OCI-LY1 (cell line): ENCODE results near the gene L3MBTL4.
A peak's percentile ranks its signal among the peaks of the same experiment; 100 is the strongest.

Source experiments
- H2AFZ ChIP-seq: fragments of 200-600 bp; sonication (generic), shearing (Covaris generic); 2 replicates; pipeline ENCODE4 v1.6.0; 2014; ENCODE audit warnings: antibody characterized with exemption, mild to moderate bottlenecking, low read length
- H3F3A ChIP-seq: fragments of 200-600 bp; sonication (generic), shearing (Covaris generic); 2 replicates; pipeline ENCODE4 v1.6.0; 2014; ENCODE audit warnings: mild to moderate bottlenecking, antibody characterized with exemption, low read length, moderate library complexity; ENCODE audit not compliant: insufficient read depth
- H3K27ac ChIP-seq: fragments of 200-600 bp; sonication (generic); 2 replicates; pipeline ENCODE4 v1.5.1; 2014; ENCODE audit warnings: low read length, mixed run types, mild to moderate bottlenecking, low read depth; ENCODE audit not compliant: poor library complexity, severe bottlenecking
- H3K27me3 ChIP-seq: fragments of 200-600 bp; sonication (generic); 2 replicates; pipeline ENCODE4 v1.6.0; 2014; ENCODE audit warnings: antibody characterized with exemption, mild to moderate bottlenecking, low read length, moderate library complexity; ENCODE audit not compliant: insufficient read depth
- H3K36me3 ChIP-seq: fragments of 200-600 bp; sonication (generic); 2 replicates; pipeline ENCODE4 v1.6.1; 2014; ENCODE audit warnings: mild to moderate bottlenecking, antibody characterized with exemption, low read length, moderate library complexity, mixed read lengths; ENCODE audit not compliant: insufficient read depth
- H3K4me1 ChIP-seq: fragments of 200-600 bp; sonication (generic); 2 replicates; pipeline ENCODE4 v1.5.1; 2014; ENCODE audit warnings: mild to moderate bottlenecking, low read length, moderate library complexity; ENCODE audit not compliant: insufficient read depth, severe bottlenecking
- H3K4me2 ChIP-seq: fragments of 200-600 bp; sonication (generic), shearing (Covaris generic); 2 replicates; pipeline ENCODE4 v1.6.1; 2014; ENCODE audit warnings: low read length
- H3K4me3 ChIP-seq: fragments of 200-600 bp; sonication (generic); 2 replicates; pipeline ENCODE4 v1.5.1; 2014; ENCODE audit warnings: low read length, low read depth, mild to moderate bottlenecking, mixed read lengths; ENCODE audit not compliant: poor library complexity, severe bottlenecking
- H3K79me2 ChIP-seq: fragments of 200-600 bp; shearing (Covaris generic); 2 replicates; pipeline ENCODE4 v1.6.1; 2016; ENCODE audit warnings: mixed run types, low read length, mixed read lengths; ENCODE audit not compliant: insufficient read depth
- H3K9ac ChIP-seq: fragments of 200-600 bp; sonication (generic), shearing (Covaris generic); 2 replicates; pipeline ENCODE4 v1.6.1; 2014; ENCODE audit warnings: mild to moderate bottlenecking, low read length, mixed read lengths
- H3K9me2 ChIP-seq: fragments of 200-600 bp; sonication (generic), shearing (Covaris generic); 2 replicates; pipeline ENCODE4 v1.6.1; 2014; ENCODE audit warnings: low read depth, mild to moderate bottlenecking, low read length, mixed read lengths
- H3K9me3 ChIP-seq: fragments of 200-600 bp; shearing (Covaris generic); 2 replicates; pipeline ENCODE4 v1.6.1; 2014; ENCODE audit warnings: low read length, mixed read lengths
- H4K20me1 ChIP-seq: fragments of 200-600 bp; sonication (generic), shearing (Covaris generic); 2 replicates; pipeline ENCODE4 v1.6.0; 2016; ENCODE audit warnings: mild to moderate bottlenecking, low read length; ENCODE audit not compliant: insufficient read depth
- CTCF ChIP-seq: fragments of 200-600 bp; sonication (generic), shearing (Covaris generic); IDR thresholded peaks from 2 replicates; pipeline ENCODE4 v1.5.1; 2017; ENCODE audit warnings: mild to moderate bottlenecking, antibody characterized with exemption, low read length, moderate library complexity, mixed read lengths
- EZH2 ChIP-seq: fragments of 200-600 bp; sonication (generic), shearing (Covaris generic); IDR thresholded peaks from 2 replicates; pipeline ENCODE4 v1.8.0; 2017; ENCODE audit warnings: borderline replicate concordance, mixed run types, mild to moderate bottlenecking, antibody characterized with exemption, low read length, moderate library complexity, mixed read lengths

Gene L3MBTL4

DNA sequence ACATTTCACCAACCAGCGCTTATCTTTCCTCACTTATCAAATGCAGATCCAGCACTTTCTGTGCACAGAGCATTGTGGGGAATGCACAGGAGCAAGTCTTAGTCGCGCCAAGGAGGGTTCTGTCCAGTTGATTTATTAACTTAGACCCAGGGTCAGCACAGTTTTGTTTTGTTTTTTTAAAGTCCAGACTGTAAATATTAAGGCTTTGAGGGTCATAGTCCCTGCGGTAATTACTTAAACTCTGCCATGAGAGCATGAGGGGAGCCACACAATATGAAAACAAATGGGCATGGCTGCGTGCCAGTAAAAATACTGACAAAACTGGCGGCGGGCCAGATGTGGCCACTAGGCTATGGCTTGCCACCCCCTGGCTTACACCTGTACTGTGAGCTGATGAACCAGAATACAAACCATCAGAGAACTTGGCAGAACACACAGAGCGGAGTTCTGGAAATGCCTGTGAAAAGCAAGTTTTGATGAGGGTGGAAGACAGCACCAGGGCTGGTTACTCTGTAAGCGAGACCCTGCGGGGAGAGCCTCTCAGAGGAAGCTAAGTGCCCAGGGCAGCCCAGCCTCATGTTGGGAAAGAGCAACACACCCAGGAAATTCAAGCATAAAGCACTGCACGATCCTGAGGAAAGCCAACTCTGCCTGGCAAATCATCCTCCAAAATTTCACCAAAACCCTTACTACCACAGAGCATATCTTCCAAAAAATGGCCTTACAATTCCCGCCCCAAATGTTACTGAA lies 43.6 kb downstream of the L3MBTL4 start:
- H3K27ac ChIP-seq: peak overlapping the region; percentile 96
- peak overlapping the region; percentile 15 for H3K4me3 ChIP-seq
- no peaks in the 10 kb centered on the region for H3K27me3 ChIP-seq
- no peaks in the 10 kb centered on the region for H3F3A ChIP-seq
- H3K9me3 ChIP-seq: no peaks in the 10 kb centered on the region
- H4K20me1 ChIP-seq: no peaks in the 10 kb centered on the region
- H3K4me1 ChIP-seq: peaks cover 98% of the 10 kb centered on the region
- H3K79me2 ChIP-seq: no peaks in the 10 kb centered on the region
- TF ChIP-seq CTCF (no peak), EZH2 (no peak)
- peak overlapping the region; percentile 41 for H3K4me2 ChIP-seq
- H3K9me2 ChIP-seq: no peaks in the 10 kb centered on the region
- H2AFZ ChIP-seq: no peak overlapping the region
- no peaks in the 10 kb centered on the region for H3K36me3 ChIP-seq
- peak overlapping the region; percentile 35; the same call in 1 of the 2 replicates for H3K9ac ChIP-seq

DNA sequence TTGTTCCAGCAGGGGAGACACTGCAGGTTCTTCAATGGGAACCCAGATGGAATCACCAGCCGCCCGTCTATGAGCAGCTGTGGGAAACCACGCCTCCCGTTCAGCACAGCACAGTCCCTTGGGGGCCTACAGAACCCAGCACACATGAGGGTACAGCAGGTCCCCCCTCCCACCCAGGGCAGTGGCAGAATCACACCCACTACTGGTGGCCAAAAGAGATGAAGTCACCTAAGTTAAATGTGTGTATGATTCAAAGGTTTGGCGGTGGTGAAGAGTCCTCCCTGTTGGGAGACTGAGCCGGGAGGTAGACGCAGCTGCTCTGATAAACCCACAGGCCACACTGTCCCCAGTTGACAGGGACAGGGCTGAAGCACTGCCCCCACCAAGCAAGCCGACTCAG lies 44.3 kb downstream of the L3MBTL4 start:
- H3K4me1 ChIP-seq: peaks cover 95% of the 10 kb centered on the region
- no peaks in the 10 kb centered on the region for H3K36me3 ChIP-seq
- H3K9me3 ChIP-seq: no peaks in the 10 kb centered on the region
- peak overlapping the region; percentile 35; the same call in 1 of the 2 replicates for H3K9ac ChIP-seq
- no peaks in the 10 kb centered on the region for H3K9me2 ChIP-seq
- TF ChIP-seq EZH2: no peak
- peak; percentile 9; the same call in 1 of the 2 replicates for TF ChIP-seq CTCF
- H3K79me2 ChIP-seq: no peaks in the 10 kb centered on the region
- peak overlapping the region; percentile 15 for H3K4me3 ChIP-seq
- H3K27ac ChIP-seq: peak overlapping the region; percentile 96
- no peaks in the 10 kb centered on the region for H3F3A ChIP-seq
- no peaks in the 10 kb centered on the region for H3K27me3 ChIP-seq
- H2AFZ ChIP-seq: no peak overlapping the region
- H3K4me2 ChIP-seq: peak overlapping the region; percentile 41
- H4K20me1 ChIP-seq: no peaks in the 10 kb centered on the region

- Histone ChIP-seq H2AFZ (no peak overlapping the region), H3K9me2 (no peaks in the 10 kb centered on the region), H3K79me2 (no peaks in the 10 kb centered on the region), H3F3A (no peaks in the 10 kb centered on the region), H3K4me2 (no peak overlapping the region), H3K4me3 (no peak overlapping the region), H4K20me1 (no peaks in the 10 kb centered on the region), H3K9ac (no peak overlapping the region), H3K9me3 (no peaks in the 10 kb centered on the region), H3K27ac (peak overlapping the region; percentile 96), H3K4me1 (peaks cover 86% of the 10 kb centered on the region), H3K36me3 (no peaks in the 10 kb centered on the region), H3K27me3 (no peaks in the 10 kb centered on the region)
- TF ChIP-seq CTCF (no peak), EZH2 (no peak)
Observed at GRCh38 chr18:6368017-6368416, 46.7 kb downstream of the L3MBTL4 start.
